ENCODE measurements around the gene PRICKLE1. TPM values are rescaled to one million over a fixed set of nuclear protein-coding genes. Genes with fewer than 3 reads are reported as not detected.

The PRICKLE1 gene
- total RNA-seq, 1 donor from 2014 or later, result 53.5 TPM

GRCh38 chr12:42508913-42509460, 80.6 kb downstream of the PRICKLE1 start:
- Mint-ChIP-seq H3K36me3 (ENCODE audit: insufficient read depth) (no peaks in the 10 kb centered on the region), H3K4me3 (ENCODE audit: low read depth) (no peak overlapping the region), H3K27me3 (no peaks in the 10 kb centered on the region), H3K27ac (no peak overlapping the region), H3K4me1 (ENCODE audit: low read depth) (peaks cover 7% of the 10 kb centered on the region), H3K9me3 (ENCODE audit: low read depth) (no peaks in the 10 kb centered on the region)
- TF ChIP-seq CTCF (IDR thresholded peaks at IDR 0.05; ENCODE audit: unreplicated experiment), result no peak
- no peak for DNase-seq (ENCODE audit: low spot score, unreplicated experiment)

- H3K9me3 Mint-ChIP-seq (ENCODE audit: low read depth), result no peaks in the 10 kb centered on the region
- no peak overlapping the region for H3K4me3 Mint-ChIP-seq (ENCODE audit: low read depth)
- no peaks in the 10 kb centered on the region for H3K27me3 Mint-ChIP-seq
- TF ChIP-seq CTCF (IDR thresholded peaks at IDR 0.05; ENCODE audit: unreplicated experiment), result no peak
- H3K27ac Mint-ChIP-seq, result no peak overlapping the region
- no peaks in the 10 kb centered on the region for H3K36me3 Mint-ChIP-seq (ENCODE audit: insufficient read depth)
- peaks cover 15% of the 10 kb centered on the region for H3K4me1 Mint-ChIP-seq (ENCODE audit: low read depth)
- no peak for DNase-seq (ENCODE audit: low spot score, unreplicated experiment)
Measured at GRCh38 chr12:42507565-42507964, 82.0 kb downstream of the PRICKLE1 start.

GRCh38 chr12:42507081-42507480, 82.5 kb downstream of the PRICKLE1 start:
- no peaks in the 10 kb centered on the region for H3K36me3 Mint-ChIP-seq (ENCODE audit: insufficient read depth)
- no peaks in the 10 kb centered on the region for H3K9me3 Mint-ChIP-seq (ENCODE audit: low read depth)
- H3K4me3 Mint-ChIP-seq (ENCODE audit: low read depth), result no peak overlapping the region
- H3K4me1 Mint-ChIP-seq (ENCODE audit: low read depth), result peaks cover 16% of the 10 kb centered on the region
- TF ChIP-seq CTCF (IDR thresholded peaks at IDR 0.05; ENCODE audit: unreplicated experiment), result no peak
- H3K27ac Mint-ChIP-seq, result no peak overlapping the region
- H3K27me3 Mint-ChIP-seq, result no peaks in the 10 kb centered on the region
- DNase-seq (ENCODE audit: low spot score, unreplicated experiment), result no peak

GRCh38 chr12:42504049-42504448, 85.5 kb downstream of the PRICKLE1 start:
- no peaks in the 10 kb centered on the region for H3K27me3 Mint-ChIP-seq
- no peak for TF ChIP-seq CTCF (IDR thresholded peaks at IDR 0.05; ENCODE audit: unreplicated experiment)
- H3K36me3 Mint-ChIP-seq (ENCODE audit: insufficient read depth), result no peaks in the 10 kb centered on the region
- H3K9me3 Mint-ChIP-seq (ENCODE audit: low read depth), result no peaks in the 10 kb centered on the region
- H3K4me1 Mint-ChIP-seq (ENCODE audit: low read depth), result peaks cover 11% of the 10 kb centered on the region
- no peak for DNase-seq (ENCODE audit: low spot score, unreplicated experiment)
- no peak overlapping the region for H3K4me3 Mint-ChIP-seq (ENCODE audit: low read depth)
- H3K27ac Mint-ChIP-seq, result no peak overlapping the region

- Mint-ChIP-seq H3K9me3 (ENCODE audit: low read depth) (no peaks in the 10 kb centered on the region), H3K27ac (no peak overlapping the region), H3K27me3 (no peaks in the 10 kb centered on the region), H3K4me3 (ENCODE audit: low read depth) (no peak overlapping the region), H3K4me1 (ENCODE audit: low read depth) (peaks cover 11% of the 10 kb centered on the region), H3K36me3 (ENCODE audit: insufficient read depth) (no peaks in the 10 kb centered on the region)
- DNase-seq (ENCODE audit: low spot score, unreplicated experiment), result no peak
- TF ChIP-seq CTCF (IDR thresholded peaks at IDR 0.05; ENCODE audit: unreplicated experiment), result no peak
Measured at GRCh38 chr12:42502682-42503081, 86.9 kb downstream of the PRICKLE1 start.

All from progenitor cell of endocrine pancreas (in vitro differentiated cells).